Measurements from ENCODE around the gene ATP1A4.

- no peak for TF ChIP-seq POLR2A (IDR thresholded peaks at IDR 0.05)
- TF ChIP-seq CTCF (IDR thresholded peaks at IDR 0.05) = peak in 2 of 7 experiments; percentile 22 to 24
- no peak for TF ChIP-seq POLR2AphosphoS5 (IDR thresholded peaks at IDR 0.05)
- no peak for TF ChIP-seq EP300 (IDR thresholded peaks at IDR 0.05)
These were observed 42.3 kb upstream of the ATP1A4 start for GRCh38 chr1:160108888-160109662.

Measured in stomach (tissue), 4 donors.